Upper lobe of left lung (tissue), 6 donors: ENCODE data around the gene MARCHF7. TPM values are rescaled to one million over a fixed set of nuclear protein-coding genes. Genes with fewer than 3 reads are reported as not detected.
"Not testable (repeated sequence)": the region's sequence is repeated elsewhere in the genome, so short reads cannot be mapped to it uniquely, and the experiment has no call there.

Experiments used
- ATAC-seq, 2 donors: fragments of 200-7000 bp; cut with Tn5 transposase; one replicate each; pipeline ENCODE4 v1.9.1; 2022; ENCODE audit warnings: mild to moderate bottlenecking in 2 of 2, moderate library complexity in 2 of 2; ENCODE audit not compliant: low FRiP score in 2 of 2
- DNase-seq, 2 donors: peaks; one replicate each; pipeline ENCODE4 v3.0.0-alpha.2; 2019 to 2020
- H3K27ac ChIP-seq, 4 donors: fragments of 200-600 bp; sonication (generic); one replicate each; pipeline ENCODE4 v1.5.1; 2016 to 2019
- H3K27me3 ChIP-seq, 4 donors: fragments of 200-600 bp; sonication (generic); one replicate each; pipeline ENCODE4 v1.5.1; 2017 to 2019
- H3K36me3 ChIP-seq, 4 donors: fragments of 200-600 bp; sonication (generic); one replicate each; pipeline ENCODE4 v1.5.1; 2016 to 2019
- H3K4me1 ChIP-seq, 4 donors: fragments of 200-600 bp; sonication (generic); one replicate each; pipeline ENCODE4 v1.5.1; 2018 to 2019
- H3K4me3 ChIP-seq, 4 donors: fragments of 200-600 bp; sonication (generic); one replicate each; pipeline ENCODE4 v1.5.1; 2017 to 2019; ENCODE audit warnings: mild to moderate bottlenecking in 2 of 4, moderate library complexity in 1 of 4
- H3K9me3 ChIP-seq, 4 donors: fragments of 200-600 bp; sonication (generic); one replicate each; pipeline ENCODE4 v1.5.1; 2018 to 2019
- CTCF ChIP-seq, 6 experiments: fragments of 450-650 bp in 4 of 6; fragments of 200-600 bp in 2 of 6; sonication (generic) in 2 of 6; IDR thresholded peaks; one replicate each; pipeline ENCODE4 v1.5.1; 2016 to 2019; ENCODE audit warnings: antibody characterized with exemption in 6 of 6
- EP300 ChIP-seq, 4 donors: sonication (generic); formaldehyde crosslinking; IDR thresholded peaks; one replicate each; pipeline ENCODE4 v1.5.1; 2017; ENCODE audit warnings: antibody characterized with exemption in 4 of 4, control low read depth in 2 of 4
- POLR2A ChIP-seq, 4 donors: fragments of 450-650 bp; IDR thresholded peaks; one replicate each; pipeline ENCODE4 v1.5.1; 2016 to 2017; ENCODE audit warnings: antibody characterized with exemption in 4 of 4, mild to moderate bottlenecking in 2 of 4
- POLR2AphosphoS5 ChIP-seq, 2 donors: sonication (generic); formaldehyde crosslinking; IDR thresholded peaks; one replicate each; pipeline ENCODE4 v1.5.1; 2017; ENCODE audit warnings: antibody characterized with exemption in 2 of 2
- WGBS, 2 donors: methylation state at CpG; one replicate each; pipeline ENCODE4 v1.1.5; 2017 to 2018; 5-methylcytosine and 5-hydroxymethylcytosine counted together
- total RNA-seq, 6 donors: library from RNA; depleted of rRNA in 4 of 6; stranded (reverse); fragments of >200 nt in 4 of 6; gene quantifications; one replicate each; pipeline versions ENCODE4 v1.1.0 to v1.2.1, GENCODE V29; 2016 to 2021
- donor health status: DM: no; HTN: no; CAD: no; lungs with moderate emphysema.
- donor health status: DM: no; HTN: yes; CAD: no; lungs with severe emphysema.

MARCHF7 gene
- total RNA-seq, 6 donors from 2014 or later: 64.6 to 135 (median 78.1) TPM

- ATAC-seq: peak in 1 of 2 donors; percentile 10
- peaks cover 0 to 14% (median 0%) of the 10 kb centered on the region in 4 donors for H3K4me1 ChIP-seq
- no peak overlapping the region for H3K27ac ChIP-seq
These were observed 25.6 kb downstream of the MARCHF7 start for GRCh38 chr2:159737917-159738296.

GRCh38 chr2:159738509-159739390 lies 26.4 kb downstream of the MARCHF7 start:
- 92 to 93% methylated on average over 12 to 15 of the region's 15 CpGs for WGBS, 2 donors
- DNase-seq (peak in 1 of 2 donors; percentile 52), ATAC-seq (peak; percentile 53 to 62)
- H3K4me3 ChIP-seq: no peak overlapping the region
- no peak overlapping the region for H3K27ac ChIP-seq
- H3K27me3 ChIP-seq: no peaks in the 10 kb centered on the region
- H3K9me3 ChIP-seq: no peaks in the 10 kb centered on the region
- TF ChIP-seq POLR2AphosphoS5 (IDR thresholded peaks at IDR 0.05): no peak
- no peak for TF ChIP-seq CTCF (IDR thresholded peaks at IDR 0.05)
- TF ChIP-seq POLR2A (IDR thresholded peaks at IDR 0.05): no peak
- no peak for TF ChIP-seq EP300 (IDR thresholded peaks at IDR 0.05)
- peaks cover 0 to 7% (median 0%) of the 10 kb centered on the region in 4 donors for H3K4me1 ChIP-seq
- H3K36me3 ChIP-seq: peaks cover 3 to 62% (median 28%) of the 10 kb centered on the region in 4 donors

More at GRCh38 chr2:159737917-159738296, 25.6 kb downstream of the MARCHF7 start:
- no peaks in the 10 kb centered on the region for H3K9me3 ChIP-seq
- DNase-seq: peak in 1 of 2 donors; percentile 53
- TF ChIP-seq CTCF (IDR thresholded peaks at IDR 0.05) (no peak), POLR2A (IDR thresholded peaks at IDR 0.05) (no peak)
- no peak overlapping the region for H3K4me3 ChIP-seq
- WGBS, 2 donors: 96 to 99% methylated on average over 10 to 11 of the region's 11 CpGs
- peaks cover 0 to 61% (median 28%) of the 10 kb centered on the region in 4 donors for H3K36me3 ChIP-seq
- no peaks in the 10 kb centered on the region for H3K27me3 ChIP-seq

- Histone ChIP-seq H3K27ac (no peak overlapping the region), H3K9me3 (no peaks in the 10 kb centered on the region), H3K36me3 (peaks cover 15 to 62% (median 27%) of the 10 kb centered on the region in 4 donors), H3K27me3 (no peaks in the 10 kb centered on the region), H3K4me1 (peaks cover 0 to 6% (median 0%) of the 10 kb centered on the region in 4 donors), H3K4me3 (no peak overlapping the region)
- DNase-seq (no peak), ATAC-seq (no peak)
- TF ChIP-seq EP300 (IDR thresholded peaks at IDR 0.05) (no peak), POLR2AphosphoS5 (IDR thresholded peaks at IDR 0.05) (no peak), POLR2A (IDR thresholded peaks at IDR 0.05) (no peak), CTCF (IDR thresholded peaks at IDR 0.05) (no peak)
- 91 to 96% methylated on average over 6 of the region's 6 CpGs for WGBS, 2 donors
These were observed 30.5 kb downstream of the MARCHF7 start for GRCh38 chr2:159742846-159743245.

GRCh38 chr2:159744363-159744762 lies 32.1 kb downstream of the MARCHF7 start:
- peaks cover 0 to 6% (median 0%) of the 10 kb centered on the region in 4 donors for H3K4me1 ChIP-seq
- no peak for DNase-seq
- ATAC-seq: no peak
- no peaks in the 10 kb centered on the region for H3K9me3 ChIP-seq
- H3K36me3 ChIP-seq: peaks cover 23 to 64% (median 26%) of the 10 kb centered on the region in 4 donors
- TF ChIP-seq CTCF (IDR thresholded peaks at IDR 0.05): no peak
- TF ChIP-seq POLR2A (IDR thresholded peaks at IDR 0.05): no peak
- no peak for TF ChIP-seq POLR2AphosphoS5 (IDR thresholded peaks at IDR 0.05)
- no peak for TF ChIP-seq EP300 (IDR thresholded peaks at IDR 0.05)
- no peak overlapping the region for H3K27ac ChIP-seq
- WGBS, 2 donors: 48 to 52% methylated on average over 3 of the region's 3 CpGs
- H3K27me3 ChIP-seq: no peaks in the 10 kb centered on the region
- H3K4me3 ChIP-seq: no peak overlapping the region

- 96 to 98% methylated on average over 11 of the region's 11 CpGs for WGBS, 2 donors
- ATAC-seq, H3K27ac ChIP-seq, H3K4me3 ChIP-seq, H3K4me1 ChIP-seq, DNase-seq, H3K9me3 ChIP-seq, H3K27me3 ChIP-seq: not testable (repeated sequence)
- peaks cover 23 to 73% (median 30%) of the 10 kb centered on the region in 4 donors for H3K36me3 ChIP-seq
These were observed 32.9 kb downstream of the MARCHF7 start for GRCh38 chr2:159745237-159745636.
